ENCODE results near the gene NLRP13. TPM values are rescaled to one million over a fixed set of nuclear protein-coding genes. Genes with fewer than 3 reads are reported as not detected.

NLRP13 gene
- total and polyA plus RNA-seq, 3 experiments from 2014 or later: not detected

- CTCF ChIA-PET: no interaction called here
- H3K27ac ChIP-seq (ENCODE audit: low read depth, low read length): no peak overlapping the region
- Mint-ChIP-seq H3K4me1 (no peaks in the 10 kb centered on the region), H3K4me3 (no peak overlapping the region), H3K36me3 (no peaks in the 10 kb centered on the region), H3K27me3 (peaks cover 2 to 5% of the 10 kb centered on the region in 2 donors), H3K27ac (no peak overlapping the region), H3K9me3 (peaks cover 4 to 10% (median 7%) of the 10 kb centered on the region in 5 donors)
- H3K9me3 ChIP-seq (ENCODE audit: low read length): no peaks in the 10 kb centered on the region
- H3K27me3 ChIP-seq (ENCODE audit: insufficient read depth, low read length, poor library complexity, severe bottlenecking): no peaks in the 10 kb centered on the region
- no peak overlapping the region for H3K4me3 ChIP-seq (ENCODE audit: low read length)
- DNase-seq: no peak
- POLR2A ChIA-PET: no interaction called here
- no peaks in the 10 kb centered on the region for H3K36me3 ChIP-seq (ENCODE audit: insufficient read depth, low read length)
- no peaks in the 10 kb centered on the region for H3K4me1 ChIP-seq (ENCODE audit: insufficient read depth, low read length)
Measured at GRCh38 chr19:55855160-55855559, 77.0 kb downstream of the NLRP13 start.

Other genes starting within 250 kb of the NLRP13 start
- gene NLRP9, start 193.9 kb downstream of the NLRP13 start, total RNA-seq: not detected
- not detected for gene NLRP9, start 193.9 kb downstream of the NLRP13 start, polyA plus RNA-seq
- not detected for gene RFPL4A, start 173.2 kb downstream of the NLRP13 start, total RNA-seq
- not detected for gene RFPL4A, start 173.2 kb downstream of the NLRP13 start, polyA plus RNA-seq
- gene RFPL4AL1, start 163.2 kb downstream of the NLRP13 start, total RNA-seq: not detected
- not detected for gene RFPL4AL1, start 163.2 kb downstream of the NLRP13 start, polyA plus RNA-seq
- under 1 TPM; 0.07 to 0.11 TPM for gene NLRP11, start 100.3 kb downstream of the NLRP13 start, total RNA-seq
- not detected for gene NLRP11, start 100.3 kb downstream of the NLRP13 start, polyA plus RNA-seq
- gene NLRP4, start 95.8 kb downstream of the NLRP13 start, total RNA-seq: not detected
- not detected for gene NLRP4, start 95.8 kb downstream of the NLRP13 start, polyA plus RNA-seq
- gene NLRP8, start 15.5 kb upstream of the NLRP13 start, total RNA-seq: not detected
- gene NLRP8, start 15.5 kb upstream of the NLRP13 start, polyA plus RNA-seq: not detected
- not detected for gene NLRP5, start 54.4 kb upstream of the NLRP13 start, total RNA-seq
- not detected for gene NLRP5, start 54.4 kb upstream of the NLRP13 start, polyA plus RNA-seq
- 10 to 100 TPM; 34.7 to 38.7 TPM for gene ZNF787, start 189.0 kb upstream of the NLRP13 start, total RNA-seq
- 2.8 TPM for gene ZNF787, start 189.0 kb upstream of the NLRP13 start, polyA plus RNA-seq
- 10 to 100 TPM; 24.9 to 26.7 TPM for gene ZNF444, start 209.0 kb upstream of the NLRP13 start, total RNA-seq
- 19.7 TPM for gene ZNF444, start 209.0 kb upstream of the NLRP13 start, polyA plus RNA-seq
- not detected for gene GALP, start 243.7 kb upstream of the NLRP13 start, total RNA-seq
- gene GALP, start 243.7 kb upstream of the NLRP13 start, polyA plus RNA-seq: not detected